Brain pericyte (primary cell): ENCODE results near the gene XPO4.

Experiments
- DNase-seq: peaks from one replicate; pipeline ENCODE4 v3.0.0-alpha.2; 2012; ENCODE audit warnings: low read depth, low spot score

Gene XPO4

DNA sequence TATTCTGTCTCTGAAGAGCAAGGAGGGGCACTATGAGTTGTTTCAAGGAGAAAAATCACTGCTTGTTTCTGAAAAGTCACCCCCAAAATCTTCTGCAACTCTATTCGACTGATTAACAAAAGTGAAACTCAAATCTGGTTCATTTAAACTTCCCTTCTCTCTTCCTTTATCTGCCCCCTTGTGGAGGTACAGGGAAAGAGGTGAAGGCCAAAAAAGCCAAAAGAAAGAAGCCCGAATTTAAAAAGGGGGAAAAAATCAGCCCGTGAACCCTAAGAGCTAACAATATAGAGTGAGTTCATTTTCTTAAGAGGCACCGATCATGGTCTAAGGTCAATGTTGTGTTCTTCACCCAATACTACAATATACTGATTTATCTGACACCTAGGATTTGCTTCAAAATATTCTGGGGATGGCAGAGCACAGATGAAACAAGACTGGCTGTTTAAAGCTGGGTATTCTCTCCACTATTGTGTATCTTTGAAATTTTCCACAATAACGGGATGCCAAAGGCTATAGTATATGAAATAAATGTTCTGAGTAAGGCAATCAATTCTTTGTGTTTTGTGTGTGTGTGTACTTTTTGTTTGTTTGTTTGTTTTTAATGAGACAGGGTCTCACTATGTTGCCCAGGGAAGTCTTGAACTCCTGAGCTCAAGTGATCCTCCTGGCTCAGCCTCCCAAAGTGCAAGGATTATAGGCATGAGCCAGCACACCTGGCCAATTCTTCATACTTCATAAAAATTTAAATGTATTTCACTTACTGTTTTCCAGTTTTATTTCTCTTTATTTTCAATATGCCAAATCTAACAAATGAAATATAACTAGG, 73.8 kb downstream of the XPO4 start:
- no peak for DNase-seq

DNA sequence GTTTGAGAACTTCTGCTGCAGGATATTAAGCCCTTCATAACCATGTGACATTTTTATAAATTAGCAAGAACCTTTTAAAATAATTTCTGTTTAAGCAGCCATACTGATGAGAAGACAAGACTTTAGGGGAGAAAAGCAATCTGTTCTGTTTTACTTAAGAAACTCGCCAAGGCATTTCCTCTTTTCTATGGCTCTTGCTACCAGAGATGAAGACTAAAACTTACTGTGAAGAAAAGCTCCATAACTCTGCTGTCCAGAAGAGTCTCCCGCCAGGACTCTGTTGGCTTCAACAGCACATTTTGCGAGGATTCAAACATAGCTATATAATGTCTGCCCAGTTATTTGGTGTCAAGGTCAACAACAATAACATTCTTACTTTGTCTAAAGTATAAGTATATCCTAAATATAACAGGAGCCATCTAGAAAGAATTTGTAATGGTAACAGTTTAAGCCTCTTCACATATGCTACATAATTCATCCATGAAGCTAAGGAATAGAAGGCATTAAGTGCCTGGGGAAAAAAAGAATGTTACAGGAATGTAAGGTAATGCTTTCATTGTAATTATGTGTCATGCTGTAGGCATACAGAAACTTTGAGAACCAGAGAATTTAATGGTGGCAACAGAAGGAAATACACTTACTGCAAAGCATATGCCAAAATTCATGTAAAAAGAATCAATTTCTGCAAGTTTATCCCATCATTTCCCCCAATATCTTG, 75.5 kb downstream of the XPO4 start:
- DNase-seq = no peak

DNA sequence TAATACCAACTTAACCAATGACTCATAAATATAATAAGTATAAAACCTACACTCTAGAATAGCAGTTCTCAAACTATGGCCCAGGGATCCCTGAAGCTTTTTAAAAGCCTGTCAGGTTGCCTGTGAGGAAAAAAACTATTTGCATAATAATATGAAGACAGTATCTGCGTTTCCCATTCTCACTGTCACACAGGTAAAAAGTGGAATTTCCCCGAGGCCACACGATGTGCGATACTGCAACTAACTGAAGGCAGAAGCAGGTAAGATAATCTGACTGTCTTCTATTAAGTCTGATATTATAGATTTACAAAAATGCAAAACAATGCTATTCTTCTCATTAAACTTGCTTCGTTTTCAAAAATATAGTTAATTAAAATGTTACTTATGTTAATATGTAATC, 76.2 kb downstream of the XPO4 start:
- no peak for DNase-seq

DNA sequence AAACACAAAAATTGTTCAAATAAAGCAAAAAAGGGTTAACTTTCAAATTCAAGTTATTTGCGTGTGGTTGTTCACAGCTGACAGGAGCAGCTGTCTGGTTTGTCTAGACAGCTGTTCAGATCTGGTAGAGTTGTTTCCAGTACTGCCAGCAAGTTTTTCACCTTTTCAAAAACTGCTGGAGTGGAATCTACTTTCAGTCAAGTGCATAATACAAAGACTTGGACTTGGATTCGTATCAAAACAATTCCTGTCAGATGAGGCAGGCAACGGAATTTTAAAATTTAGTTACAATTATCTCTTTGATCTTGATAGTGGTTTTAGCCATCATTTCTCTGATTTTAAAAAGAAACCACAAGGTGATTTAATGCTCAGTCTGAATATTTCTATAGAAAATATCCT, 77.1 kb downstream of the XPO4 start:
- no peak for DNase-seq

DNA sequence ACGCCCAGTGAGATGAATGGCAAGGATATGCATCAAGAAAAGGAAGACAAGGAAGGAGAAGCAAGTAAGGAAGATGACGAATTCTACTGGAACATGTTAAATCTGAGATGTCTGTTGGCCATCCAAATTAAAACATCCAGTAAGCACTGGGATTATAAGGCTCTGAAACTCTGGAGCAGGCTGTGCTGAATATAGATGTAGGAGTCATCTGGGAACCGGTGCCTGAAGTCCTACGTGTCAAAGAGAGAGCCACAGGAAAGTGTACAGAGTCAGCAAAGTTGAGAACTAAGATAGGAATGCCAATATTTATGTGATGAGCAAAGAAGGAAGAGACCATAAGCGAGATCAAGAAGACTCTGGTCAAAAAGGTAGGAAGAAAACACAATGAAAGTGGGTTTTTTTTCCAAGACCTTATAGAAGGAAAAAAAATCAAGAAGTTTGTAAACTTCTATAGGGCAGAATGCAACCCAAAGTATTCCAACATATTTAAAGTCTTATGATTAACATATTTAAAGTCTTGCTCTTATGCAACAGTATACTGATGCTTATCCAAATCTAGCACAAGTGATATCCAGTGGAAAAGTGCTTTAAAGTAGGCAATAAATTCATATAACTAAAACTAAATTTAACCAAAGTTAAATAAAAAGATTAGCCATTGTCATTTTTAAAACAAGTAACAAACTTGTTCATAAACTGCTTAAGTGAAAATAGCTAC, 77.6 kb downstream of the XPO4 start:
- DNase-seq = no peak

DNA sequence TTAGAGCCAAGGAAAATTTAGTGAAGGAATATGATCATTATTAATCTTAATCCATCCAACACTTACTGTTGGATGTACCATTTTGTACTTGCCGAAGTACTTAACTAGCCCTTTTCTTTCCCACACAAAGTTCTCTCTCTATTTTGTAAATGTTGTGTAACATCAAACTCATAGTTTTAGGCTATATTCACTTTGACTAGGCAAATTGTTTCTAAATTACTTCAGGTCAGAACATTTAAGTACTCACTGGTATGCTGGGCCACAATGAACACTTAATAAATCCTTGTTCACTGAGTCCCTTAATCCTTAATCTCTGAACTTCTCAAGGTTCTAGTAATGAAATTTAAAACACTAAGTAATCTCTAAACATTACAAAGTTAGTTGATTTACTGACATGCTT, 79.5 kb downstream of the XPO4 start:
- DNase-seq = no peak

DNA sequence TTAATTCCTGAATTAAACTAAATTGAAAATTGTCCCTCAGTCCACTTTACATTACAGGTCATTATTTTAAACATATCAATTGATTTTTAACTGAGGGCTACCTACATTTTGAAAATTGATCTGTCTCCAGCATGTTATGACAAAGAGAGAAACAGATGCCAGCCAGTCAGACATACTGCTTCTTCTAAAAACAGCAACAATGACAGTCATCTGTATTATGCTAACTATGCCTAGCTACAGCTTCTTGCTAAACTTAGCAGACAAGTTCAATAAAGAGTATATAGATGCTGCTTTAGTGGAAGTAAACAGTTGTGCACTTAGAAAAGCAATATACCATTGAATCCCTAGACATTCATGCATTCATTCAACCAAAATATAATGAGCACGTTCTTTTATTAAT, 80.1 kb downstream of the XPO4 start:
- DNase-seq = no peak

DNA sequence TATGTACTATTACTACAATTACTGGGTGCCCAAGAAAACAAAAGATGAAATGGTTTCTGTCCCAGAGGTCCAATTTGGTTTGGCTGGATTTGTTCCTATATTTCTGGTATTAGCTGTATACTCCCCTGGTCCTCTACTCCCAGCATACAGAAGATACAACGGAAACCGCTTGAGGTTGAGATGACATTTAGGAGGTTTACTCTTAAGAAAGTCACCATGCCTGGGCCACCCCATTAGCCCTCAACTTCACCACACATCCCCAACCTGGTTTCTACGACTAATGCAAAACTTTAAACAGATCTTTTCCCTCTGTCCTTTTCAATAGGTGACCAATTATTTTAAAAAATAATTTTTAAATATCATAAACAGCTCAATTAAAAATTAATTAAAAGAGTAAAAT, 82.8 kb downstream of the XPO4 start:
- no peak for DNase-seq

DNA sequence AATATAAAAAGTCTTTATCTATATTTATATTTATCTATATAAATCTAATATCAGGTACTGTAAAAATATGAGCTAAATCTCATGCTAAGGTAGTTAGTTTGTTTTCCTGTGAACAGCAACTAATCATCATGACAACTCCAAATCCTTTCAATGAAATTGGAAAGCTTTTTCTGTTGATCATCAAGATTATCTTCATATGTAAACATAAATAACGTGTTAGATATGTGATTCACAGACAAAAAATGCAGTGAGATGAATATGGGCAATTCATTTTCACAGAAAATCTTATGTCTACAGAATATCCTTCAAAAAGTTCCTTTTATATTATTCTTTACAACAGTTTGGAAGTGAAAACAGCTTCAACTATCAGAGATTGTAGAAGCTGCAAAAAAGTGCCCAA, 87.1 kb downstream of the XPO4 start:
- no peak for DNase-seq

DNA sequence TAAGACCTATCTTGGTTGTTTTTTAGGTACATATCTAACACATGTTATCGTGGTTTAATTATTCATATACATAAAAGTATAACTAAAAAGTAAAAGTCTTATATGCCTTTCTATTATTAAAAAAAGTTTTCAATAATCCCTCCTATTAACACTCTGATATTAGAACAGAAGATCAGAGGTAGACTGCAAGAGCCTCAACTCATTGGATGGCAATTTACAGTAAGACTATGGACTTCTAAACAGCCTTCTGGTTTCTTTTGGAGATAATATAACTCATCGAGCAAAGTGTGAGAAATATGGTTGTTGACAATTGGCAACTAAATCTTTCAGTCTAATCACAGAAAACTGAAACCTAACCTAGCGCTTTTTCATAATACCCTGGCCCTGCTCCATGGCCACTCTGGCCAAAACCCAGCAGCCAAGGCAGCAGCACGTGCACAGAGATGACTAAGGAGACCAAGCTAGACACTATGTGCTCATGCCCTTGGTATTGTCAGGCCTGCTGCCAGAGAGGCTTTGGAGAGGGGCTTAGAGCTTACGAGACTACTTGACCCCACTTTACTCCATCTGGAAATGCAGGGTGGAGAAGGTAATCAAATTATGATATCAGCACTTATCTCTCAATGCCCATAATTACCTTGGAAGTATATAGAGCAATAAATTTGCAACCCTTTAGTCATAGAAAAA, 88.2 kb downstream of the XPO4 start:
- peak; percentile 50 for DNase-seq

DNA sequence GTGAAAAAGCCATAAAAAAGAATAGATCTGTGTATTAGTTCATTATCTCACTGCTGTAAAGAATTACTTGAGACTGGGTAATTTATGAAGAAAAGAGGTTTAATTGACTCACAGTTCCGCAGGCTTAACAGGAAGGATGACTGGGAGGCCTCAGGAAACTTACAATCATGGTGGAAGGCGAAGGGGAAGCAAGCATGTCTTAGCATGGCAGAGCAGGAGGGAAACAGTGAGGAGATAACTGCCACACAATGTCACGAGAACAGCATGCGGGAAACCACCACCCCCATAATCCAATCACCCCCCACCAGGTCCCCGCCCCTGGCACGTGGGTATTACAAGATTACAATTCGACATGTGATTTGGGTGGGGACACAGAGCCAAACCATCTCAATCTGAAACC, 89.7 kb downstream of the XPO4 start:
- no peak for DNase-seq

DNA sequence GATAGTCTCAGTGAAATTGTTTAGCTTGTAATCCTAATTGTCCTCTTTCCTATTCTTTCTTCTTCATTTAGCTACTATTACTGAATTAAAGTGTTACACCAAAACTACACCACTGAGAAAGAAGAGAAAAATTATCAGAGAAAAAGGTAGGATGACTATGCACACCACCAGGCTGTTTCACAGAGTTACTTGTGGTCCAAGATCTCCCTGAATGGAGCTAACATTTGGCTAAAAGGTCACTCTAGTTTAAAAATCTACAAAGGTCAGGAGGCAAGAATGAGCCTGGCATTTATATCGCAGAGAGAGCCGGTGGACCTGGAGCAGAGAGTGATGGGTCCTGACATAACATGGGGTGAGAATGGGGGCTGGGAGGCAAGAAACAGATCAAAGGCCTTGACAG, 91.7 kb downstream of the XPO4 start:
- DNase-seq = no peak

DNA sequence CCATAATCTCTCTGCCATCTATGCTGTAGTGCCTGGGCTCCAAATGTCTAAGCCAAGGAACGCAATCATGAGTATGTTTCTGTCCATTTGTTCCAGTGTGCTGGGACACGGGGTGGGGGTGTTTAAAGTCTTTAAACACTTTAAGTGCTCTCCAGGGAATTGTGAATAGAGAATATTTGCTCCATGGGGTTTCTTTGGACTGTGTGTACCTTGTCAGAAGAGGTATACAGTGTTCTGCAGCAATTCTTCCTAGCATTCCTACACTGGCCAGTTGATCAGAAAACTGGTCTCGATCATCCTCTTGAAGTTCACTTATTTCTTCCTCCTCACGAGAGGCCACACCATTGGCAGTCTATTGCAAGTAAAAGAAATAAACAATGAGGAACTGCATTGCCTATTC, 93.7 kb downstream of the XPO4 start:
- no peak for DNase-seq

DNA sequence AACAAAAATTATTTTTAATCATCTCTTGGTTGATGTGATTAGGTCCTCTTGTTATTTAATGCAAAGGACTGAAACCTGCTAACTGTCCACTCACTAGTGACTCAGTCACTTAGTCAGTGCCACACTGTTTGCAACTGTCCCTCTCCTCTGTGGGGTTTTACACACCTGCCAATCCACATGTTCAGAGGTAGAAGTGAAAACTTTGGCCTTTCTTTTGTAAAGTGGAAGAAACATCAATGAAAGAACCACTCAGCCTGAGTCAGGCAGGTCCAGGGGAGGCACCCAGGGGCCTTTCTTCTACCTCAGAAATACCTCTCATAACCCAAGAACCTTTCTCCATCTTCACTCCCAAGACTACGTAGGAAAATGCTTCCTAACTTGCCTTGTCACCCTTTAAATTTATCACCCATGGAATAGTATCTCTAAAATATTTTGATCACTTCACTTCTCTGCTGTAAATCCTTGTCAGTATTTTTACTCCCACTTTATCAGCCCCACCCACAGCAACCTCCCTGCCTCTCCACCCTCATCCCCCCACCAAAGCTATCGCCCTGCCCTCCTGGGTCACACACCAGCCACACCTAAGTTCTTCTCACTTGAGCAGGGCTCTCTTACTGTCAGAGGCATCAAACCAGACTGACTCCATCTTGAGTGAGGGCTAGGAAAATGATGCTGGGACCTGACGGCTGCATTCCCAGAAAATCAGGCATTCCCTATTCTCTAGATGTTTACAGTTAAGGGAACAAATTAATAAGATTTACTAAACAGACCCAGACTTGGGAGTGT, 99.2 kb downstream of the XPO4 start:
- no peak for DNase-seq

DNA sequence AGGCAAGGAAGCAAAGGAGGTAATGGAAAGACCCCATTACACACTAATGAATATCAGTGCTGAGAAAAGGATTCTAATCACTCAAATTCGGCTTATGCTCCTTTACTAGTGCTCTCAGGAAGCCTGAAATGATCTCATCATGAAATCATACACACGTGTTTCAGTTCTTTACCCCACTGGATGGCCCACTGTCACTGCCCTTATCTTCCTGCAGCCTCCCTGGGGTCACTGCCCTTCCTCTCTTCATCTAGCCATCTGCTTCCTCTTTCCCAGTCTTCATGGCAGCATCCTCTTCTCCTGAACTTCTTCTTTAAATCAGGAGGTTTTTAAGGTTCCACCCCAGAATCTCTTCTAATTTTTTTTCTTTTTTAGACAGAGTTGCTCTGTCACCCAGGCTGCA, 100.8 kb downstream of the XPO4 start:
- DNase-seq = no peak

DNA sequence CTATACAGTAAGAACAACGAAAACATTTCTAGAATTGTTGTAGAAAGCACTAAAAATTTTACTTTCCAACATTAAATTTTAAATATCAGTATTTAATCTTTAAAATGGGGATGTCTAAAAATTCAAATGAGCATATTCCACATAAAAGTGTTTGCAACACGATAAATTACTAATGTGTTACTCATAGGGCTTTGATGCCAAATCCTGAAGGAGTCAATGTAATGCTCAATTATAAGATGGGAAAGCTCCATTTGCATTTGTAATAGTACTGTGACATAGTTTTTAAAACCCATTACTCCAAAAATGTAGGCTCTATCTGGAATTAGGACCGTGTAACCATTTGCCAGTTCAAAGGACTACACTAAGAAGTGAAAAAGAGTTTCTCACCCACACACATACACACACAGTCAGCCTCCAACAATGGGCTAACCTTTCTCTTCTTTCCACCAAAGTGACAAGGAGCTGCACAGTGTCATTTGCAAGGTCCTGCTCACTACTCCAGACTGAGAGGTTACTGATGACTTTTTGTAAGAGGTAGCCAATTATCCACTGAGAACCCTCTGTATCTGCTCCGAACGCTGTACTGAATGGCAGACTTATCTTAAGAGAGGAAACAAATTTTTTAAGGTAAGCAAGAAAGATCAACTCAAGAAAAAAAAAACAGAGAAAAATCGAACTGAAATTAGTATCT, 102.7 kb downstream of the XPO4 start:
- no peak for DNase-seq

DNA sequence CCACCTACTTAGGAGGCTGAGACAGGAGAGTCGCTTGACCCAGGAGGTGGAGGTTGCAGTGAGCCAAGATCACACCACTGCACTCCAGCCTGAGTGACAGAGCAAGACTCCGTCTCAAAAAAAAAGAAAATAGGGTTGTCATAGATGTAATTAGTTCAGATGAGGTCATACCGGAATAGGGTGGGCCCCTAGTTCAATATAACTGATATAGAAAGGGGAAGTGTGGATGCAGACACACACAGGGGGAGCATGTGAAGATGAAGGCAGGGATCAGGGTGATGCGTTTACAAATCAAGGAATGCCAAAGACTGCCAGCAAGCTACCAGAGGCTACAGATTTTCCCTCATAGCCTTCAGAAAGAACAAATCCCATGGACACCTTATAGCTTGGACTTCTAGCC, 104.5 kb downstream of the XPO4 start:
- DNase-seq = no peak

DNA sequence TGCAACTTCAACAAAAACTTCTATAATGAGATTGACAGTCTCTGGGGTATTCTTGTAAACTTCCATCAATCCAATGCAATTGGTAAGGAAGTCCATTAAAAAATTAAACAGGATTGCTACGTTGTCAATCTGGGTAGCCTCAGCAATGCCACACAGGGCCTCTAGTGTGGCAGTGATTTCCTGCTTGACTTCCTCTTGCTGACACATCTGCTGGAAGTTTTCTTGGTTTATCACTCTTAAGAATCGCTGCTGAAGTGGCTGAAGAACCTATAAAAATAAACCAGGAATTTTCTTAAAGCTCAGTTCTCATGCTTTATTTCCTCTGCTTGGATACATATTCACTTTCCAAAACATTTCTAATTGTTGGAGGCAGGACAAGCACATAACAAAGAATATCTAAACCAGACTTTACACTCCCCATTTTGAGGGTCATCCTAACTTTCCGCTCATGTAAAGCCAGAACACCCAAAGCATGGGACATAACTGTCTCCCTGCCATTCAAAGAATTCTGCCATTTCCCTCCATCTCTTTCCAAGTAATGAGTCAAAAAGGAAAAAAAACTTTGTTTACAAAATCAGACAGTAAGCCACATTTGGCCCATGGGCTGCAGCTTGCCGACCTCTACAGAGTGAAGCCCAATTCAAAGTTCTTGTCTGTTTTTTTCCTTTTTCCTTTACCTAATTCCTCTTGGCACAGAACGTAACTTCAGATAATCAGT, 105.6 kb downstream of the XPO4 start:
- no peak for DNase-seq

DNA sequence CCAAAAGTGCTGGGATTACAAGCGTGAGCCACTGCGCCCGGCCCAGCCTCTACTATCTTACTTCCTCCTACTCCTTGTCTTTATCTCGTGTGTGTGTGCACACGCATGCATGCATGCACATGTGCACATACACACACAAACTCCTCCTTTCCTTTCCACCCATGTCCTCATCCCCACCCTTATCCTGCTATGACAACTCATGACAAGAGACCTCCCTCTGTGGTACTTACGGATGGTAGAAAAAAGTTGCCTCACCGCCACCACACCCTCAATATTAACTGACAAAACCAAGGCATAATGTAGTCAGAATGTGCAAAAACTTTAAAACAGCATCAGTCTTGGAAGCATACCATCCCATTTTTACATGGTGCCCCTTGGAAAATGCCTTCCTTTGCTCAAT, 112.9 kb downstream of the XPO4 start:
- DNase-seq = no peak

DNA sequence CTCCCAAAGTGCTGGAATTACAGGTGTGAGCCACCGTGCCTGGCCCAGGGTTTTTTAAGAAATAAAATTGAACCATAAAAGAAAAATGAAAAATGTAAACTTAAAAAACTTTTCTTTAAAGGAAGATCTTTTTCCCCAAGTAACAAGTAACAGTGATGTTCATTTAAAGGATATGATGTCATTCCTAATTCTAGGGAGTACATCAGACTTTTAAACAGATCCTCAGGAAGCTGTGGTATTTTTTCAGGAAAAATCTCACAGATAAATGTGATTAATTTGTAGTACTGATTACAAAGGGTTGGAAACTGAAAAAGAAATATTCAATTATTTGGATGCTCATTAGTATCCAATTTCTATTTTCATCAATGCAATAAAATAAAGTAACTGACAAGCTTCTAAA, 114.2 kb downstream of the XPO4 start:
- DNase-seq = no peak
